ENCODE data around the gene ADGRB3. TPM values are rescaled to one million over a fixed set of nuclear protein-coding genes. Genes with fewer than 3 reads are reported as not detected.

ADGRB3 gene
- total and polyA plus RNA-seq, 2 donors from 2014 or later, result 0.26 to 2.2 TPM

DNA sequence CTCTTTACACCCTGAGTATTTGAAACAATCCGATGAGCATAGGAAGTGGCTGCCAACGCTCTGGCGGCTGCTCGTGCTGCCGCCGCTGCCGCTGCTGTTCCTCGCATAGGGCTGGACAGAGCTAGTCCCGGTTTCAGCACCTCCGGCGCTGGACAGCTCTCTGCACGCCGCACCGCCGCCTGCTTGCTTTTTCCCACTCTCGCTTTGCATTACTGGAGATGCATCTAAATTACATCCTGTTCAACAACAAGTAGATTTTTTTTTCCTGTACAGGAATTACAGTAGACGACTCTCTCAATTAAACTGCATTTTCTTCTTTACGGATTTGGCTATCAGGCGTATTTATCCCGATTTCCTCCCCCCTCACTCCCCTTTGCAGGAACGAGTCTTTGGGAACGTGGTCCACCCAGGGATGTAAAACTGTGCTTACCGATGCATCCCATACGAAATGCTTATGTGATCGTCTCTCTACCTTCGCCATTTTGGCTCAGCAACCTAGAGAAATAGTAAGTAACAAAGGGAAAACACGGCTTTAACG lies 597.9 kb downstream of the ADGRB3 start:
- no peak overlapping the region for H3K9ac ChIP-seq (ENCODE audit: low read length in 3 of 3)
- TF ChIP-seq, protein P1, sequence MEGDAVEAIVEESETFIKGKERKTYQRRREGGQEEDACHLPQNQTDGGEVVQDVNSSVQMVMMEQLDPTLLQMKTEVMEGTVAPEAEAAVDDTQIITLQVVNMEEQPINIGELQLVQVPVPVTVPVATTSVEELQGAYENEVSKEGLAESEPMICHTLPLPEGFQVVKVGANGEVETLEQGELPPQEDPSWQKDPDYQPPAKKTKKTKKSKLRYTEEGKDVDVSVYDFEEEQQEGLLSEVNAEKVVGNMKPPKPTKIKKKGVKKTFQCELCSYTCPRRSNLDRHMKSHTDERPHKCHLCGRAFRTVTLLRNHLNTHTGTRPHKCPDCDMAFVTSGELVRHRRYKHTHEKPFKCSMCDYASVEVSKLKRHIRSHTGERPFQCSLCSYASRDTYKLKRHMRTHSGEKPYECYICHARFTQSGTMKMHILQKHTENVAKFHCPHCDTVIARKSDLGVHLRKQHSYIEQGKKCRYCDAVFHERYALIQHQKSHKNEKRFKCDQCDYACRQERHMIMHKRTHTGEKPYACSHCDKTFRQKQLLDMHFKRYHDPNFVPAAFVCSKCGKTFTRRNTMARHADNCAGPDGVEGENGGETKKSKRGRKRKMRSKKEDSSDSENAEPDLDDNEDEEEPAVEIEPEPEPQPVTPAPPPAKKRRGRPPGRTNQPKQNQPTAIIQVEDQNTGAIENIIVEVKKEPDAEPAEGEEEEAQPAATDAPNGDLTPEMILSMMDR (IDR thresholded peaks at IDR 0.05; ENCODE audit: borderline replicate concordance, extremely low read depth, insufficient read depth), result no peak
- no peaks in the 10 kb centered on the region for H3K9me3 ChIP-seq (ENCODE audit: control insufficient read depth in 2 of 3, insufficient read depth in 1 of 3, low read length in 3 of 3)
- intact Hi-C loops (cut with DNase I), result no loop called here
- peaks cover 0 to 2% (median 0%) of the 10 kb centered on the region in 3 donors for H3K4me1 ChIP-seq (ENCODE audit: control insufficient read depth in 2 of 3, insufficient read depth in 2 of 3, low read depth in 1 of 3, low read length in 3 of 3)
- no peaks in the 10 kb centered on the region for H3K36me3 ChIP-seq (ENCODE audit: control insufficient read depth in 2 of 3, insufficient read depth in 3 of 3, low read length in 3 of 3)
- H3K4me3 ChIP-seq (ENCODE audit: low read length in 3 of 3), result no peak overlapping the region
- H3K27ac ChIP-seq (ENCODE audit: low read depth in 2 of 2, low read length in 2 of 2), result no peak overlapping the region
- no peak for FAIRE-seq
- peak; percentile 82 to 94 (median 93) for DNase-seq
- H3K27me3 ChIP-seq (ENCODE audit: control insufficient read depth, insufficient read depth, low read length), result no peaks in the 10 kb centered on the region

DNA sequence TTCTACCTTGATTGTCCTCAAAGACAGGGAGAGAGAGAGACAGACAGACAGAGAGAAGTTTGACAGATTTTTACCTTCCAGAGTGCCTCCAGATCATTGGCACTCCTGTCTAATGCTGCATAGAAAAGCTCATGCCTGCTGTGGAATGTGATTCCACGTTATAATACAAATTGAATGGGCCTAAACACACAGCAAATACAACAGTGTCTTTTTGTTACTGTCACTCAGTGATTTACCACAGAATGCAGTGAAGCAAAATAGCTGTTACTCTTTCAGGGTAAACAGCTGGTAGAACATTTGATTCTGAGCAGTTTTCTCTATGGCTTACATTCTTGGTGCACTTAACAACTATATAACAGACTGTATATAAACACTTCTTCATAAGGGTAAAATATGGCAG lies 603.0 kb downstream of the ADGRB3 start:
- Histone ChIP-seq H3K27ac (ENCODE audit: low read depth in 2 of 2, low read length in 2 of 2) (no peak overlapping the region), H3K36me3 (ENCODE audit: control insufficient read depth in 2 of 3, insufficient read depth in 3 of 3, low read length in 3 of 3) (no peaks in the 10 kb centered on the region), H3K9ac (ENCODE audit: low read length in 3 of 3) (no peak overlapping the region), H3K9me3 (ENCODE audit: control insufficient read depth in 2 of 3, insufficient read depth in 1 of 3, low read length in 3 of 3) (no peaks in the 10 kb centered on the region), H3K4me1 (ENCODE audit: control insufficient read depth in 2 of 3, insufficient read depth in 2 of 3, low read depth in 1 of 3, low read length in 3 of 3) (peaks cover 0 to 2% (median 0%) of the 10 kb centered on the region in 3 donors), H3K27me3 (ENCODE audit: control insufficient read depth, insufficient read depth, low read length) (no peaks in the 10 kb centered on the region), H3K4me3 (ENCODE audit: low read length in 3 of 3) (no peak overlapping the region)
- intact Hi-C loops (cut with DNase I), result no loop called here
- FAIRE-seq (no peak), DNase-seq (no peak)
- TF ChIP-seq, protein P1 (IDR thresholded peaks at IDR 0.05; ENCODE audit: borderline replicate concordance, extremely low read depth, insufficient read depth), result no peak

DNA sequence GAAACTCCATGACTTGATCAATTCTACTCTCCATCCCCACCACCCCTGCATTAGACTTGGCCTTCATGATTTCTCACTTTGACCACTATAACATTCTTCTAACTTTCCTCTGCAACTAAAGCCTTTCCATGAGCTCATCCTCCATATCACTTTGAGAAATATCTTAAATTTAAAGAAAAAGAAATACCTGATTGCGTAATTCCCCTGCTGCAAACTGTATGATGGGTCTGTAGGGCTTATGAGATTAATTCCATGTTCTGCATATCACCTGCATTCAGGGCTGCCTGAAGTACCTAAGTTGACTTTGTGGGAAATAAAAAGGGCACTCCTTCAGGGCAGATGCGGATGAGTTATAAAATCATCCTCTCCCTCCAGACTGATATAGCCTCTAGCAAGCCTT lies 611.9 kb downstream of the ADGRB3 start:
- Histone ChIP-seq H3K9me3 (ENCODE audit: control insufficient read depth in 2 of 3, insufficient read depth in 1 of 3, low read length in 3 of 3) (no peaks in the 10 kb centered on the region), H3K4me3 (ENCODE audit: low read length in 3 of 3) (no peak overlapping the region), H3K9ac (ENCODE audit: low read length in 3 of 3) (no peak overlapping the region), H3K36me3 (ENCODE audit: control insufficient read depth in 2 of 3, insufficient read depth in 3 of 3, low read length in 3 of 3) (no peaks in the 10 kb centered on the region), H3K27me3 (ENCODE audit: control insufficient read depth, insufficient read depth, low read length) (no peaks in the 10 kb centered on the region), H3K27ac (ENCODE audit: low read depth in 2 of 2, low read length in 2 of 2) (no peak overlapping the region), H3K4me1 (ENCODE audit: control insufficient read depth in 2 of 3, insufficient read depth in 2 of 3, low read depth in 1 of 3, low read length in 3 of 3) (no peaks in the 10 kb centered on the region)
- FAIRE-seq (no peak), DNase-seq (no peak)
- TF ChIP-seq, protein P1 (IDR thresholded peaks at IDR 0.05; ENCODE audit: borderline replicate concordance, extremely low read depth, insufficient read depth), result no peak
- intact Hi-C loops (cut with DNase I), result no loop called here

DNA sequence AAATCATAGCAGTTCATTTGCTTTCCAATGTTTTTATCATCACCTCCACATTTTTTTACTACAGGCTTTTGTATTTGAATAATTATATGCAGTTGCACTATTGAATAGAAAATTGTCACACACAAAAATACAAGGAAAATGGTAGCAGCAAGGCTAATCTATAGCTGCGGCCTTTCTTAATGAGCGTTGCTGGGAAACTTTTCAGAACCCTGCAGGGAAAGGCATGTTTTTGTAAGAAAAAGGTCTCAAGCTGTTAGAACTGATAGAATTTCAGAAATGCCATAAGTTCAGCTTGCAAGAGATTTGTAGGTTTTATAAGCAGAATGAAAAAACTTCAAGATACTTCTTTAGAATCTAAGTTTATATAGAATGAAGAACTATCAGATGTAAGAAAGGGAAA lies 625.9 kb downstream of the ADGRB3 start:
- H3K27me3 ChIP-seq (ENCODE audit: control insufficient read depth, insufficient read depth, low read length), result no peaks in the 10 kb centered on the region
- TF ChIP-seq, protein P1 (IDR thresholded peaks at IDR 0.05; ENCODE audit: borderline replicate concordance, extremely low read depth, insufficient read depth), result no peak

More for the DNA sequence above, 625.9 kb downstream of the ADGRB3 start:
- Histone ChIP-seq H3K9me3 (ENCODE audit: control insufficient read depth in 2 of 3, insufficient read depth in 1 of 3, low read length in 3 of 3) (no peaks in the 10 kb centered on the region), H3K4me3 (ENCODE audit: low read length in 3 of 3) (no peak overlapping the region), H3K36me3 (ENCODE audit: control insufficient read depth in 2 of 3, insufficient read depth in 3 of 3, low read length in 3 of 3) (no peaks in the 10 kb centered on the region), H3K4me1 (ENCODE audit: control insufficient read depth in 2 of 3, insufficient read depth in 2 of 3, low read depth in 1 of 3, low read length in 3 of 3) (no peaks in the 10 kb centered on the region), H3K27ac (ENCODE audit: low read depth in 2 of 2, low read length in 2 of 2) (no peak overlapping the region), H3K9ac (ENCODE audit: low read length in 3 of 3) (no peak overlapping the region)
- DNase-seq (no peak), FAIRE-seq (no peak)
- intact Hi-C loops (cut with DNase I), result no loop called here

Measured in kidney (tissue), 14 donors.